IPS DF 4.7 (cell line): ENCODE results near the gene AHCY.
"Not testable (repeated sequence)": the region's sequence is repeated elsewhere in the genome, so short reads cannot be mapped to it uniquely, and the experiment has no call there.

Source experiments
- DNase-seq: peaks from one replicate; pipeline ENCODE4 v3.0.0-alpha.2; 2013; ENCODE audit warnings: low spot score; ENCODE audit errors: extremely low read depth

AHCY gene

DNA sequence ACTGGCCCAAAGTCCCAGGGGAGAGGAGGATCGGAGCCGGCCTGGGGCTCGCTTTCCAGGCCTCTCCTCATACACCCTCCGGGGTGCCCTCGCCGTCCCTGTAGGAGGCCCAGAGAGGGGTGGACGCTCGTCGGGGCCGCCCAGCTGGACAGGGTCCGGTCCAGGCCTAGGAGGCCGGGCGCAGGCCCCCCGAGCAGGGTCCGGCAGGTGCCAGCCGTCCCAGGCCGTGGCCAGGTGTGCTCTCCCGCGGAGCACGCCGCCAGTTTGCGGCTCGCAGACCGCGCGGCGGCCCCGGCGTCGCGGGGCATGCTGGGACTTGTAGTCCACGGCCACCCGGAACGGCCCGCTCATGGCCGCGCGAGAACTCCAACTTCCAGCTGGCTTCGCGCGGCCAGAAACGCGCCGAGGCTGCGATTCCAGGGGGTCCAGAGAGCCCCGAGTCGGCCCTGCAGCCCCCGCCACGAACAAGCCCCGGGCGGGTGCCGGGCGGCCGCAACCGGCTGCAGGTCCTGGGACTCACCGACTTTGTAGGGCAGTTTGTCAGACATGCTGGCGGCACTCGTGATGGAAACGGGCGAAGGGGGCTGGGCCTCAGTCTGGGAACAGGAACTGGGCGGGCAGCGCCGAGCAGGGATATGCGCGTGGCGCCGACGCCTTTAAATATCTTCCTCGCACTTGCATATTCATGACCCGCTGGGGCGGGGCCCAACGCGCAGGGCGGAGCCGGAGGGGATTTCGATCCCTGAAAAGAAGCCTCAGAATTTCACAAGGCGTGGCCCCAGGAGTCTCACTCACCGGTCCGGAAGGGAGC lies at the start of gene AHCY:
Gene AHCY (minus strand): TSS at position 633 of the 811 bp plus-strand sequence. CDS start 85 bp downstream, at position 548.
- DNase-seq: peak; percentile 96

DNA sequence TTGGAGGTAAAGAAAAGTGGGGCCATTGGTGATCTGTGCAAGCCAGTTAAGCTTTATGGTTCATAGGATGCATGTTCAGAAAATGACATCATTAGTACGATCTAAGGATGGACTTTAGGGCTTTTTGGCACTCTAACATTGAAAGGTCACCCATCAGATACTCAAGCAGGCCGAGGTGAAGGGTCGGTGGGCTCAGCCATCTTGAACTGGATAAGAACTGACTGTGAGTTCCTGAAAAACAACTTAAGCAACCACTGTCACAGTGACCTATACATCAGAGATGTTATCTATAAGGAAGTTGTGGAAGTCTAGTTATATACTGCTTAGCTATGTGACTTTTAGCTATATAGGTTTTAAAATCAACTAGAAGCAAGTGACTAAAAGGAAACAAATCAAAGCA lies 46.9 kb upstream of the AHCY start:
- DNase-seq: no peak

DNA sequence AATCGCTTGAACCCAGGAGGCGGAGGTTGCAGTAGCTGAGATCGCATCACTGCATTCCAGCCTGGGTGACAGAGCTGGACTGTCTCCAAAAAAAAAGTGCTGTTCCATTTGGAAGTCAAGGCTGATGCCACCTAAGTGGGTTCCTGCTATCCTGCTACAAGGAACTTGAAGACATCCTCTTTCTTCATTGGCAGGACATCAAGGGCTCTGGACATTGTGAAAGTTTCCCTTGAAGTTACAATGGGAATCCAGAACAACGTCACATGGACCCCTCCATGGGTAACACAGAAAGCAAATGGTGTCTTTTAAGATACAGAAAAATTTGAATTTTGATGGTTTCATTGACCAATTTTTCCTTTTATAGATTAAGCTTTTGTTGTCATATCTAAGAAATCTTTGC lies 44.4 kb upstream of the AHCY start:
- DNase-seq: no peak

DNA sequence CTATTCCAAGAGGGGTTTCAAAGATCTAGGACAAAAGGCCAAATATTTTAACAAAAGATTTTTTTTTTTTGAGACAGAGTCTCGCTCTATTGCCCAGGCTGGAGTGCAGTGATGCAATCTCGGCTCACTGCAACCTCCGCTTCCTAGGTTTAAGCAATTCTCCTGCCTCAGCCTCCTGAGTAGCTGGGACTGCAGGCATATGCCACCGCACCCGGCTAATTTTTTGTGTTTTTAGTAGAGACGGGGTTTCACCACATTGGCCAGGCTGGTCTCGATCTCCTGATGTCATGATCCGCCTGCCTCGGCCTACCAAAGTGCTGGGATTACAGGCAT lies 43.3 kb upstream of the AHCY start:
- DNase-seq: not testable (repeated sequence)

DNA sequence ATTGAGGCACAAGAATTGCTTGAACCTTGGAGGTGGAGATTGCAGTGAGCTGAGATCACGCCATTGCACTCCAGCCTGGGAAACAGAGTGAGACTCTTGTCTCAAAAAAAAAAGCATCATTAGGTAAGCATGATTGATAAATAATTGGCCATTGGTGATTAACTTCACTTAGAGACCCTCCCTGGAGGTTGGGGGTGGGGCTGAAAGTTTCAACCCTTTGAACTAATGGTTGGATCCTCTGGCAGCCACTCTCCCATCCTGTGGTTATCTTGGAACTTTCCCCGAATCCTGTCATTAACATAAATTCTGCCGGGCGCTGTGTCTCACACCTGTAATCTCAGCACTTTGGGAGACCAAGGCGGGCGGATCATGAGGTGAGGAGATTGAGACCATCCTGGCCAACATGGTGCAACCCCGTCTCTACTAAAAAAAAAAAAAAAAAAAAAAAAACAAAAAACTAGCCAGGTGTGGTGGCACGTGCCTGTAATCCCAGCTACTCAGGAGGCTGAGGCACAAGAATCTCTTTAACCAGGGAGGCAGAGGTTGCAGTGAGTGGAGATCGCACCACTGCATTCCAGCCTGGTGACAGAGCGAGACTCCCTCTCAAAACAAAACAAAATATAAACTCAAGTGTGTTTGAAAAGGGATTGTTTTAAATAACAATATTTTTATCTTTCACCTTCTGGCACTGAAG lies 42.8 kb upstream of the AHCY start:
- DNase-seq: not testable (repeated sequence)

DNA sequence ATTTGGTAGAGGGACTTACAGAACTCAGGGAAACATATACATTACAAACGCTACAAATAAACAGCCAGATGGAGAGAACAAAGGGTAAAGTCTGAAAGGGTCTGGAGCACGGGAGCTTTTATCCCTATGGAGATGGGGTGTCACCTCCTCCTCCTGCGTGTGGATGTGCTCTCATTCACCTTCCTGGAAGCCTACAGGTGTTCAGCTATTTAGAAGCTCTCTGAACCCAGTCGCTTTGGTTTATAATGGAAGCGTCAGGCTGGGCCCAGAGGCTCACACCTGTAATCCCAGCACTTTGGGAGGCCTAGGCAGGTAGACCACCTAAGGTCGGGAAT lies 42.2 kb upstream of the AHCY start:
- no peak for DNase-seq

DNA sequence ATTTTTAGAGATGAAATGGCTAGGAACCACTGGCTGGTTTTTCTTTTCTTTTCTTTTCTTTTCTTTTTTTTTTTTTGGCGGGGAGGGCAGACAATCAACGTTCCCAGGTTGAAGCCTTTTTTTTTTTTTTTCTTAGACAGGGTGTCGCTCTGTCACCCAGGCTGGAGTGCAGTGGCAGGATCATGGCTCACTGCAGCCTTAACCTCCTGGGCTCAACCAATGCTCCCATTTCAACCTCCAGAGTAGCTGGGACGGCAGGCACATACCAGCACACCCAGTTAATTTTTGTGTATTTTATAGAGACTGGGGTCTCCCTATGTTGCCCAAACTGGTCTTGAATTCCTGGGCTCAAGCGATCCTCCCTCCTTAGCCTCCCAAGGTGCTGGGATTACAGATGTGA lies 41.1 kb upstream of the AHCY start:
- DNase-seq: no peak

DNA sequence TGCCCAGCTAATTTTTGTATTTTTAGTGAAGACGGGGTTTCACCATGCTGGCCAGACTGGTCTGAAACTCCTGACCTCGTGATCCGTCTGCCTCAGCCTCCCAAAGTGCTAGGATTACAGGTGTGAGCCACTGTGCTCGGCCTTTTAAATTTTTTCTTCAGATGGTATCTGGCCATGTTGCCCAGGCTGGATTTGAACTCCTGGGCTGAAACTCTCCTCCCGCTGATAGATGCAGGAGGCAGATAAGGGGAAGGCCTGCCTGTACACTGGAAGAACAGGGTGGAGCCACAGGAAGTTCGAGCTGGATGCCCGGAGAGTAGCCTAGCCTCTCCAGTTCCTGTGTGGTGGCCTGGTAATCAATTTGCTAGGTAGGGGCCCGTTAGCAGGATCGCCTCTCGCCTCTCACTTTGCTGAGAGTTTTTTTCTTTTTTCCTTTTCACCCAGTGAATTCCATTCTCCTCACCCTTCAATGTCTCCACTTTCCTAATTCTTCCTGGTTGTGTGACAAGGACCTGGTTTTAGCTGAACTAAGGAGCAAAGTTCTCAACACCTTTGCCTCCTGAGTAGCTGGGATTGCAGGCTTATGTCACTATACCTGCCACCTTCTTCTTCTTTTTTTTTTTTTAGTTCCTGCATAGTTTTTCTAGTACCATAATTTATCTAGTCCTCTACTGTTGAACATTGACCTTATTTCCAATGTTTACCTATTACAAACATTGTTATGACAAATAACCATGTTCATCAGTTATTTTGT lies 40.5 kb upstream of the AHCY start:
- no peak for DNase-seq

DNA sequence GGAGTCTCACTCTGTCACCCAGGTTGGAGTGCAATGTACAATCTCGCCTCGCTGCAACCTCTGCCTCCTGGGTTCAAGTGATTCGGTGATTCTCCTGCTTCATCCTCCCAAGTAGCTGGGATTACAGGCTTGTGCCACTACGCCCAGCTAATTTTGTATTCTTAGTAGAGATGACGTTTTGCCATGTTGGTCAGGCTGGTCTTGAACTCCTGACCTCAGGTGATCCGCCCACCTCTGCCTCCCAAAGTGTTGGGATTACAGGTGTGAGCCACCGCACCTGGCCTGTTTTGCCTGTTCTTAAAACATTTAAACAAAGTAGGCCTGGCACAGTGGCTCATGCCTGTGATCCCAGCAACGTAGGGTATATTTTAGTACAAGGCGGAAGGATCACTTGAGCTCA lies 38.0 kb upstream of the AHCY start:
- not testable (repeated sequence) for DNase-seq

DNA sequence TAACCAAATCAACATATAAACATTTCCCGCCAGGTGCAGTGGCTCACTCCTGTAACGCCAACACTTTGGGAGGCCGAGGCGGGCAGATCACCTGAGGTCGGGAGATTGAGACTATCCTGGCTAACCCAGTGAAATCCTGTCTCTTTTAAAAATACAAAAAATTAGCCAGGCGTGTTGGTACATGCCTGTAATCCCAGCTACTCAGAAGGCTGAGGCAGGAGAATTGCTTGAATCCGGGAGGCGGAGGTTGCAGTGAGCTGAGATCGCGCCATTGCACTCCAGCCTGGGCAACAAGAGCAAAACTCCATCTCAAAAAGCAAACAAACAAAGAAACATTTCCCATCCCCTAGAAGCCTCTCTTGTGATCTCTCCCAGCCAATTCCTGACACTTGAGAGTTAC lies 37.6 kb upstream of the AHCY start:
- DNase-seq: not testable (repeated sequence)

DNA sequence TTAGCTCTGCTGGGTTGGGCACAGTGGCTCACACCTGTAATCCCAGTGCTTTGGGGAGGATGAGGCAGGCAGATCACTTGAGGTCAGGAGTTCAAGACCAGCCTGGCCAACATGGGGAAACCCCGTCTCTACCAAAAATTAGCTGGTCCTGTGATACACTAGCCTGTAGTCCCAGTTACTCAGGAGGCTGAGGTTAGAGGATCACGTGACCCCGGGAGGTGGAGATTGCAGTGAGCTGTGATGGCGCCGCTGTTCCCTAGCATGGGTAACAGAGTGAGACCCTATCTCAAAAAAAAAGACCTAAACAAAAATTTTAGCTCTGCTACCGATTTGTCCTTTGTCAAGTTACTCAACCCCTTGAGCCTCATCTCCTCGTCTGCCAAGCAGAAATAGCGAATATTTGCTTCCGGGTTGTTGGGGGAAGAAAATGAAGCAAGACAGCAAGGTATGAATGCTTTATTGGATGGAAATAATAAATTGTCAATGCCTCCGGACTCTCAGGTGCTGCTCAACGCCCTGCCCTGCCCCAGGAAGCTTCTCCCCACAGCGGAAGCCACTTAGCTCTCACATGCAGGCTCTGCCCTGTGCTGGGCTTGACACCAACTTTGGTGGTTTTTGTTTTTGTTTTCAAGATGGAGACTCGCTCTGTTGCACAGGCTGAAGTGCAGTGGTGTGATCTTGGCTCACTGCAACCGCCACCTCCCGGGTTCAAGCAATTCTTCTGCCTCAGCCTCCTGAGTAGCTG lies 35.0 kb upstream of the AHCY start:
- no peak for DNase-seq

DNA sequence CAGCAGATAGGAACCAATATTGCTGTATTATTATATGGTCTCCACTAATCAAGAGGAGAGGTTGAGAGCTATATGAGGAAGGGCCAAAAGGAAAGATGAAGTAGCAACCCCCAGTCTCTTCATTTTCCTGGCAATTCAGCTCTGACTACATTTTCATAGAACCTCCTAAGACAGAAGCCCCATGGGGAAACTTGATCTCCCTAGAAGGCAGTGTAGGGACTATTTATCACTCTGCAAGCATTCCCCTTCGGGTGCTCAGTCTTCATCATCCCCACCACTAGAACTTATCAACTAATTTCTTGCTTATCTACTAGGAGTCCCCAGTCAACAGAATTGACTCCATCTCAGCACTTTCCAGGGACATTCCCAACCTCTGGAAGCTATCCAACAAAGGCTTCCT lies 34.4 kb upstream of the AHCY start:
- no peak for DNase-seq

DNA sequence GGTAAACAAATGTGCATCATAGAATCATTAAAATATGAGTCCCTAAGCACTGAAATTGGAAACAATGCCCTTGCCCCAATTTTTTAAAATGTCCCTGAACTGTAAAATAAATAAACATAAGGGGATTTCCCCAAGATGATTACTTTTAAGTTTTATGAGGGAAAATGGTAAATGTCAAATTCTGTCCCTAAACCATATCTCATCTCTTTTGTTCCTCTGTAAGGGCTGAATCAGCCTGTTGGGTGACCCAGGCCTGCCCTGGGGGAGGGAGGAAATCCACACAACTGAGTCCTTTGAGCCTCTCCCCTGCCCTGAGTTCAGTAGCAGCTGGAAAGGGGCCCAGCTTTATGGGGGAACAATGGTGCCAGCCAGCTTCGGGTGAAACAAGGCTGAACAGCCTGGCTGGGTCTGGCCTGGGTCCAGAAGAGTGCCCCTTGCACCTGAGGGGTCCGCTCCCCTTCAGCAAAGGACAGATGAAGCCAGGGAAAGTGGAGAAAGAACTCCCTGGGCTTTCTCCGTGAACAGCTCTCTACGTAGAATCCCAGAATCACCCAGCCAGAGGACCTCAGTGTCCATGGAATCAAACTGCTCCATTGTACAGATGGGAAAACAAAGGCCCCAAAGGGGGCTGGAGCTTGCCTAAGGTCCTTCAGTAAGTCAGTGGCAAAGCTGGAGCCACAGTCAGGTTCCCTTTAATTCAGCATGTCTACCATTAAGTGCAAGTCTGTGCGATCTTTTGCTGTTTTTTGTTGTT lies 31.7 kb upstream of the AHCY start:
- no peak for DNase-seq

DNA sequence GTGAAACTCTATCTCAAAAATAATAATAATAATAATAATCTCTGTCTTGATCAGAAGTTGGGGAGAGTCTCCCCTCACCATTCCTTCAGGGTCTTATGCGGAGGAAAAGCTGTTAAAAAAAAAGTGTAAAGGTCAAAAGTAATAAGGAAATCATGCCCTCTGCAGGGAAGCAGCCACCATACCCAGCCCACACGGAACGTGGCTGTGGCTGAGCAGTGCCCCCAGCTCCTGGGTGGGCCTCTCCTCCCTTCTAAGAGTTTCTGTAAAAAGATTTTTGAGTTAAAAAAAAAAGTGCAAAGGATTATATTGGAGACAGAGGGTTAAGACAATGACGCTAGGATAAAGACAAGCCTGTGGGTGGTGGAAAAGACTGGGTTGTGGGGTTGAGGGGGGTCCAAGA lies 30.6 kb upstream of the AHCY start:
- no peak for DNase-seq

DNA sequence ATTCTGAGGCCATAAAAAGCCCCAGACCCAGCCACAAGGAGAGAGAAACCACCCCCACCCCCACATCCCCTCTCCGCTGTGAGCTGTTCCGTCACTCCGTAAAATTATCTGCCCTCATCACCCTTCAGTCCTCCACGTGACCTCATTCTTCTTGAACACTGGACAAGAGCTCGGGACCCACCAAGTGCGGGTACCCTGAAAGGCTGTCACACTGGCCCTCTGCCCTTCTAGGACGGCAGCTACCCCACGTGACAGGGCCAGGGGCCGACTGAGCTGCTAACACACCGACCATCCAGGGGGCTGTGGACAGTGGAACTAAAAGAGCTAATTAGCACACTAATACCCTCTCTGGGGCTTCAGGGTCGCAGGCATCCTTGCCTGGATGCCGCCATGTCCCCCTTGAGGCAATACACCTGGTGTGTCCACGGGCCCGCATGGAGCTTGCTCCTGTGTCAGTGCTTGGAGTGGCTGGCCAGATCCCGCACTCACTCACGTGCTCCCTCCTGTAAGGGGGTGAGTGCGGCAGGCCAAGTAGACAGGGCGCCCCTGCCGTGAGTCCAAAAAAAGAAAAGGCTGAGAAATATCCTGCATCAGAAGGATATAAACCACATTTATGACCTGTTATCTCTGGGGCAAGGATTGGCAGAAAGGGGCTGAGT lies 29.2 kb upstream of the AHCY start:
- DNase-seq: no peak

DNA sequence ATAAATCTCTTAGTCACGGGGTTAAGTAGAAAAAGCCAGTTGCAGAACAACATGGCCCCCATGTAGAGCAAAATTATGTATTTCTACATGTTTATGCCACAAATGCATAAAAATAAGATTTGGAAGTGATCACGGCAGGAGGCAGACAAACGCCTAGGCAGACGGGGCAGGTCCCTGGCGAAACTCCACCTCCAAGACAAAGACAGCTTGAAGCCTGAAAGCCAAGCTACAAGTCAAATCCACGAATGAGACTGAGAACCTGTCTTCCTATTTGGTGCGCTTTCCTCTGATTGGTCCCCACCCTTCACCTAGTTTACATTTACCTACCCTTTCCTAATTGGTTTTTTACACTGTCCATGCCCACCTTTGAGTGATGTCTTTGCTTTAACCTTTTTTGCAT lies 28.7 kb upstream of the AHCY start:
- DNase-seq: no peak

DNA sequence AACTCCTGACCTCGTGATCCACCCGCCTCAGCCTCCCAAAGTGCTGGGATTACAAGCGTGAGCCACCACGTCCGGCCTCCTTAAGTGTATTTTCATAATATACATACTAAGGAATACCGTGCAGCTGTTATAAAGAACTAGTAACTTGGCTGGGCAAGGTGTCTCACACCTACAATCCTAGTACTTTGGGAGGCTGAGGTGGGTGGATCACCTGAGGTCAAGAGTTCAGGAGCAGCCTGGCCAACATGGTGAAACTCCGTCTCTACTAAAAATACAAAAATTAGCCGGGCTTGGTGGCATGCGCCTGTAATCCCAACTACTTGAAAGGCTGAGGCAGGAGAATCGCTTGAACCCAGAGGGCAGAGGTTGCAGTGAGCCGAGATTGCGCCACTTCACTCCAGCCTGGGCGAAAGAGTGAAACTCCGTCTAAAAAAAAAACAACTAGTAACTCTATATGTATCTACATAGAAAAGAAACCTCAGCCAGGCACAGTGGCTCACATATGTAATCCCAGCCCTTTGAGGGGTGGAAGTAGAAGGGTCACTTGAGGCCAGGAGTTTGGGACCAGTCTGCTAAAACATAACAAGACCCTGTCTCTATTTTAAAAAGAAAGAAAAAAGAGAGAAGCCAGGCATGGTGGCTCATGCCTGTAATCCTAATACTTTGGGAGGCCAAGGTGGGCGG lies 27.8 kb upstream of the AHCY start:
- not testable (repeated sequence) for DNase-seq

DNA sequence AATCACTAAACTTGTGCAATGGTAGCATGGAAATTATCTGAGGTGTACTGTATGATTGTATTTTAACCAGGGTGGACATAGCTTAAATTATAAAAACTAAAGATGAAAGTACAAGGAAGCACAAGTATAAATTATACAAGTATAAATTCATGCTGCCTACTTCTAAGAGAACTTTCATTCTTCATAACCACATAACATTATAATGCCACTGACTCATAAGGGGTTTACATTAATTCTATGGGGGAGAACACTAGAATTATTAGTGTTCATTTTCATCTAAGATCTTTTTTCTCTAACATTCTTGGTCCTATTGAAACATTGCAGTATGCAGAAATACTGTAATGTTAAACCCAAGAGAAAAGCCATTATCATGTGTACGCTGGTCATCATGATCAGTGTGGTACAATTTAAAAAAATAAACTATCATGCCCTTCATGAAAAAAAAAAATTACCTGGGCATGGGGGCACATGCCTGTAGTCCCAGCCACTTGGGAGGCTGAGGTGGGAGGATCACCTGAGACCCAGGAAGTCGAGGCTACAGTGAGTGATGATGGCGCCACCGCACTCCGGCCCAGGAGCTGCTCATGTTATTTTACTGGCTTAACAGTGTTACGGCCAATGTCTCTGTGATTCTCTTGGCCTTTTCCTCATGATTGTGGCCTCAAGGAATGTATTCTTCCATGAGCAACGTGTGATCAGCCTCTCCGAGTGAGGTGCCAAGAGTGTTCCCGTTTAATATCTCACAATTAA lies 25.9 kb upstream of the AHCY start:
- no peak for DNase-seq

DNA sequence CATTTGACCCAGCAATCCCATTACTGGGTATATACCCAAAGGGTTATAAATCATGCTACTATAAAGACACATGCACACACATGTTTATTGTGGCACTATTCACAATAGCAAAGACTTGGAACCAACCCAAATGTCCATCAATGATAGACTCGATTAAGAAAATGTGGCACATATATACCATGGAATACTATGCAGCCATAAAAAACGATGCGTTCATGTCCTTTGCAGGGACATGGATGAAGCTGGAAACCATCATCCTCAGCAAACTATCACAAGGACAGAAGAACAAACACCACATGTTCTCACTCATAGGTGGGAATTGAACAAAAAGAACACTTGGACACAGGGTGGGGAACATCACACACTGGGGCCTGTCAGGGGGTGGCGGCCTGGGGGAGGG lies 25.1 kb upstream of the AHCY start:
- not testable (repeated sequence) for DNase-seq
